GM18519 (cell line): Measurements from ENCODE around the gene AKAP5.

Experiments
- ATAC-seq: cut with Tn5 transposase; IDR thresholded peaks from one replicate; pipeline ENCODE4 v1.9.1; 2021; ENCODE audit warnings: mild to moderate bottlenecking, moderate library complexity; ENCODE audit not compliant: unreplicated experiment, low FRiP score

The AKAP5 gene

DNA sequence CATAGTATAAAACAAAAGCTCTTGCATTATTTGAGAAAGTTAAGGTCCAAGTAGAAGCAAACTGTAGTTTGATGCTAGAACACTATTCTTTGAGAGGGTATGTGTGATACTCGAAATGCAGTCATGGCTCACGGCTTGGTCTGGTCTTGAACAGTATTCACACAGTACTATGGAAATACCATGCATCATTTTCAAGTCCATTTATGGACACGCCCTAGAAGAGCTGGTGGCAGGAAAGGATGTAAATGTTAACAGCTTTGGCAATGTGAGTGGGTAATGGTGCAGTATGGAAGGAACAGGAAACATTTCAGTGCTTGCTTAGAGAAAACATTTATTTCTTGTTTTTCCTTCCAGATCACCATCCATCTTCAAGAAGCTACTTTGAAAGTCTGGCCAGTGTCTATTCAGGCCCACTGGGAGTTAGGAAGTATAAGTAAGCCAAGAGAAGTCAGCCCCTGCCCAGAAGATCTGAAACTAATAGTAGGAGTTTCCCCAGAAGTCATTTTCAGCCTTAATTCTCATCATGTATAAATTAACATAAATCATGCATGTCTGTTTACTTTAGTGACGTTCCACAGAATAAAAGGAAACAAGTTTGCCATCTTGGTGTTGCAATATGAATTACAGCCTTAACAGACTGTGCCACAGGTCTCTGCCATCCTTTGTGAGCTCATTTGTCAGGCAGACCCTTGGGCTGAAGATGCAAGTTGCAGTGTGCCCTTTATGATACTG lies 5.7 kb upstream of the AKAP5 start:
- no peak for ATAC-seq

- ATAC-seq: no peak
Measured at GRCh38 chr14:64461221-64461620, 4.1 kb upstream of the AKAP5 start.

- ATAC-seq: peak; percentile 35
Measured at GRCh38 chr14:64463195-64463594, 2.1 kb upstream of the AKAP5 start.

DNA sequence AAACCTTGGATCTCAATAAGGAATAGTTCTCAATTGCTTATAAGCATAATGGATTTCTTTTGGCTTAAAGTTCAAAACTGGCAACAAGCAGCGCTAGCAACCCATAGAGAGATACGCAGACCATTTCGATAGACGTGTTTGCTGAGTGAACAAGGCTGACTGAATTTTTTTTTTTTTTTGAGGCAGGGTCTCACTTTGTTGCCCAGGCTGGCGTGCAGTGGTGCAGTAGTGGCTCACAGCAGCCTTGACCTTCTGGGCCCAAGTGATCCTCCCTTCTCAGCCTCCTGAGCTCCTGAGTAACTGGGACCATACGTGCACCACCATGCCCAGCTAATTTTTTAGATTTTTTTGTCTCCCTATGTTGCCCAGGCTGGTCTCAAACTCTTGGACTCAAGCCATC lies 1.4 kb upstream of the AKAP5 start:
- no peak for ATAC-seq

- no peak for ATAC-seq
Measured at GRCh38 chr14:64464651-64465050, 648 bp upstream of the AKAP5 start.

DNA sequence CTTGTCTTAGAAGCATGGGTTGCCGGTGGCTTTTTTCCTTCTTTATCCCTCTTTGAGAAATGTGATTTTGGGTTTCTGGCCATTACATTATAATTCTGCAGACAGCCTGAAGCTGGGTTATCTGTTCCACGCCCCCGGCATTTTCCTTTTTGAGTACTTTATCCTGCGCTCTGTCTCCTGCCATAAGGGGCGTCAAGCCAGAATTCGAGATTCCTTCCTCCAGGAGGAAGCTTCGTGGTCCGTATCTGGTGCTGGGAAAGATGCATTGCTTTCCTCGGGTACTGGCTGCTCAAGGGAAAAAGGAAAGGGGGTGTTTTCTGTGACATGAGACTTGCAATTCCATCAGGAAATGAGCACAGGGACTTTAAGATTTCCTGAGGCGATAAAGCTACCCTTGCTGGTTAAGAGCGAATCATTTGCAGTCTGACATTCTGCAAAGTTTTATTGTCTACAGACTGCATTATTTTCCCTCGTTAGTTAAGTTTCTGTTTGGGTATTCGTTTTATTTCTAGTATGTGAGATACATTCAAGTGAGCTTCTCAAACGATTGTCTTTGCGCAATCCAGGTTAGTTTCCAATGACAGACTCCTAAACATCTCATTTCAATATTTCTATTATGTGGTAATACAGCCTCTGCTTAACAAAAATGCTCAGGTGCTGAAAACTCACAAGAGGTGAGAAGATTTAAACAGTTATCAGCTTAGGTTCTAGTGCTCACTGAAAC lies 694 bp downstream of the AKAP5 start:
- no peak for ATAC-seq

DNA sequence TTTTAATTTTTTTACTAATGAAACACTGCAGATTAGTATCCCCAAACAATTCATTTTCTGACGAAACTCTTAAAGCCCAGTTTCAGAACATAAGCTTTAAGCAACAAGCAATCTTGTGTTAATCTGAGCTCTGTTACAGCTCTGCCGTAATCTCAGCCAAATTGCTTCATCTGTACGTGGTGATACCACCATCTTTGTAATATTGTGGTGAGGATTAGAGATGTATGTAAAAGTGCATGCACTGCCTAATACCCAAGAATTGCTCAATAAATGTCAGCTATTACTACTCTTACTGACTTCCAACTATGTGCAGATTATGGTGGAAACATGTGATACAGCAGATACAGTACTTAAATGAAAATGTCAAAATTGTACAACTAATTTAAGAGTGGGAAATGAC lies 1.8 kb downstream of the AKAP5 start:
- ATAC-seq: no peak

GRCh38 chr14:64467566-64467965 lies 2.3 kb downstream of the AKAP5 start:
- no peak for ATAC-seq

DNA sequence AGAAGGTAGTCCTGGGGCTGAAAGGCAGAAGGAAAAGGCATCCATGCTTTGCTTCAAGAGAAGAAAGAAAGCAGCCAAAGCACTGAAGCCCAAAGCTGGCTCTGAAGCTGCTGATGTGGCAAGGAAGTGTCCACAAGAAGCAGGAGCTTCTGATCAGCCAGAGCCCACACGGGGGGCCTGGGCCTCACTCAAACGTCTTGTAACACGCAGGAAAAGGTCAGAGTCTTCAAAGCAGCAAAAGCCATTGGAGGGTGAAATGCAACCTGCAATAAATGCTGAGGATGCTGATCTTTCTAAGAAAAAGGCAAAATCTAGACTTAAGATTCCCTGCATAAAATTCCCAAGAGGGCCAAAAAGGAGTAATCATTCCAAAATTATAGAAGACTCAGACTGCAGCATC lies 3.2 kb downstream of the AKAP5 start:
- ATAC-seq: no peak

DNA sequence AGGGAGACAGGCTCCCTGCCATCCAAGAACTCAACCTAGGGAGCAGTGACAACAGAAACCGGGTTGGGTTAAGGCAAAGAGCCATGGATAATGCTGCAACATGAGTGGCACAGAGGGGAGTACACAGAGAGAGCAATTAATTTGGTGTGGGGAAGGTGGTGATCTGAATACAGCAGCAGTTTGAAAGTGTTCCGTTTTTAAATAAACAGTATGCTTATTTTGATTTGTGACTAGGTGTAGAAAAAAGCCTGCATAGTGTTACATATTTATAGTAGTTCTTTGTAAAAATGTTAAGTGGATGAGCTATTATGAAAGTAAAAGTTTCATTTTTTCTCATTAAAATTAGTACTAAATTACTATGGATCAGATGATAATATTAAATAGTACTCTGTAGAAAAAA lies 8.7 kb downstream of the AKAP5 start:
- ATAC-seq: no peak

DNA sequence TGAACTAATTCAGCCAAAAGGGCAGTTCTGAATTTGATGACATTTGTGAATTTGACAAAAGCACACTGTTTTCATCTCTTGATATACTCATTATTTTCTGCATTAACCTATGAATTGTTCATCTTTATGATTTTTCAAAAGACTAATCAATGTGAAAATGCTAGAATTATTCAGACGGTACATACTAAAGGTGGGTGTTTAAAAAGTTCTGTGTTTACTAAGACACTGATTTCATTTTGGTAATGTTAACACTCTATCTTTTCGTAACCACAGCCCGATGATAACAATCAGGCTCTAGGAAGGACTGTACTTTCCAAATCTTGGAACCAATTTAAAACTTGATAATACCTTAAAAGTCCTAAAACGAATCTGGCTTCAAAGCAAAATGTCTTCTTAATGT lies 9.4 kb downstream of the AKAP5 start:
- no peak for ATAC-seq

- no peak for ATAC-seq
Measured at GRCh38 chr14:64475585-64476273, 10.4 kb downstream of the AKAP5 start.

DNA sequence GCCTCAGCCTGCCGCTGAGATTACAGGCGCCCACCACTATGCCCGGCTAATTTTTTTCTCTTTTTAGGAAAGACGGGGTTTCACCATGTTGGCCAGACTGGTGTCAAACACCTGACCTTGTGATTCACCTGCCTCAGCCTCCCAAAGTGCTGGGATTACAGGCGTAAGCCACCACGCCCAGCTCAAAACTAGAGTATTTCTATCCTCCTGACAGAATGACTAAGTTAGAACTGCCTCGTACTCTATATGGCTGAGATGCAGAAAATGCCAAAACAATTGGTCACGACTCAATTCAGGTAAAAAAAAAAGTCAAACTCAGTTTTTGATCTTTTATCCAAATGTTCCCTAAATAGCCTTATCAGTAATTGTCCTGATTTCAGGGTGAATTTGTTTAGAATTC lies 11.1 kb downstream of the AKAP5 start:
- ATAC-seq: no peak

DNA sequence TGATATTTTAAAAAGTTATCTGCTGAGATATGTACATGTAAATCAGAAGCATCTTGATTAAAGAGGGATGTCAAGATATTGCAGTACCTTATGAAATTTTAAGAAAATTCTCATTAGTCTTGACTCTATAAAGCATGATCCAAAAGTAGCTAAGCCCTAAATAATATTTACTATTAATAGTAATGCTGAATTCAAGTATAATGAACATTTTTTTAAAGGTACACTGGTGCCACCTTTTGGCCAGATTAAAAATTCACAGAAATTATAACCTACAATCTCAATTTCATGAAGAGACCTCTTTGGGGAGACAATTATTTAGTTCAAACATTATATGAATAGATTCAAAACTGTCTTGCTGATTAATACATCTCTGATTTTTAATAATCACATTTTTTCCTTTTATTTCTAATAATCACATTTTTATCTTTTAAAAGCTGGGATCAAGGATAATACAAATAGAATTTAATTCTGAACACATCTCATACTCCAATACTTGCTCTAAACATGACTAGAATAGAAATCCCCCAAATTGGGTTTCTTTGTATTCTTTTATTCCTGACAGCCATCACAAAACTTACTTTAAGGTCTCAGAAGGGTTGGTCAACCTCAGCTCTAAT lies 13.4 kb downstream of the AKAP5 start:
- no peak for ATAC-seq

DNA sequence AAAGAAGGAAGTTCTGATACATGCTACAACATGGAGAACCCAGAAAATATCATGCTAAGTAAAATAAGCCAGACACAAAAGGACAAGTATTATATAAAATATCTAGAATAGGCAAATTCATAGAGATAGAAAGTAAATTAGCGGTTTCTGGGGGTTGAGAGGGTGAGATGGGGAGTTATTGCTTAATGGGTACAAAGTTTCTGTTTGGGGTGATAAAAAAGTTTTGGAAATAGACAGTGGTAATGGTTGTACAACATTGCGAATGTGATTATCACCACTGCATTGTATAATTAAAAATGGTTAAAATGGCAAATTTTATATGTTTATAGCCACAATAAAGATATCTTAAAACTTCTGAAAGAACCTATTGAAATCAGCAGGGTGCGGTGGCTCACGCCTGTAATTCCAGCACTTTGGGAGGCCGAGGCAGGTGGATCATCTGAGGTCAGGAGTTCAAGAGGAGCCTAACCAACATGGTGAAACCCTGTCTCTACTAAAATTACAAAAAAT lies 23.3 kb downstream of the AKAP5 start:
- ATAC-seq: no peak

- no peak for ATAC-seq
Measured at GRCh38 chr14:64491637-64492036, 26.3 kb downstream of the AKAP5 start.

GRCh38 chr14:64493455-64493854 lies 28.2 kb downstream of the AKAP5 start:
- no peak for ATAC-seq

DNA sequence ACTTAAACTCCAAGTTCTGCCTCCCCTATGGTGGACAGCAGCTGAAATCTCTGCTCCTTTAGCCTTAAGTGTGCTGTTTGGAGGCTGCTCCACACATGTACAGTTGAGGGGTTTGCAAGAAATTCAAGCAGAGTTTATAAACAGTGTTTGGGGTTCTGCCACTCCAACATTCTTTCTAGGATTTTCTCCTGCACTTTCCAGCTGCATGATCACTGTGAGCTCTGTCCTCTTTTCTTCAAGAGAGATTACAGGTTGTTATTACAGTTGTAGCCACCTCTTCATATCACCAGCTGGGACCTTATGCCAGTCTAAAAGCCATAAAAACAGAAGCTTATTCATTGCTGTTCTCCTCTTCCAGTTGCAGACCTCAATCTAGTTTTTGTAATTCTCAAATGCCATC lies 30.0 kb downstream of the AKAP5 start:
- no peak for ATAC-seq

- no peak for ATAC-seq
Measured at GRCh38 chr14:64496764-64497163, 31.5 kb downstream of the AKAP5 start.

DNA sequence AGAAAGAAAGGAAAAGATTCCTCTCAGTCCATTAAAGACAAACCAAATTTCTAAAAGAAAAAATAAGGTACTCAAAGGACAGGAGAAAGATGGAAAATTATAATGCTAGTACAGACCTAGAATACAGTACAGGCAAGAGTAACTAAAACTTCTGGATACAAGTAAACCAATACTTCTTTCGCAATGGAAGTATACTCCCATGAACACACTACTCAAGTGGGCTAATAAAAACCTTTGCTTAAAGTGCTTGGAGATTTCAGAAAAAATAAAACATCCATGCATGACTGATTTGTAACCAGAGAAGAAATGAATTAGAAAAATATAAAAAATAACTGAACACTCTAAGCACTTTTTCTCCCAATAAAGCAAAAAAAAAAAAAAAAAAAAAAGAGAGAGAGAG lies 34.8 kb downstream of the AKAP5 start:
- no peak for ATAC-seq
